Measurements from ENCODE around the gene PSMD12. TPM values are rescaled to one million over a fixed set of nuclear protein-coding genes. Genes with fewer than 3 reads are reported as not detected.

PSMD12 gene
- total and polyA plus RNA-seq, 9 of the 15 experiments (the other 6 are each of a cell fraction or from before 2014, with no cell fraction given) = 36.6 to 150 (median 65.5) TPM

GRCh38 chr17:67343237-67343636, 23.1 kb downstream of the PSMD12 start:
- H4K20me1 ChIP-seq (replicated peaks; ENCODE audit: control insufficient read depth, insufficient read depth, low read length) = no peaks in the 10 kb centered on the region
- no peak for DNase-seq (ENCODE audit: extremely low read depth in 1 of 4, low spot score in 3 of 4)
- no peak for FAIRE-seq
- no TSS peak for BruUV-seq (replicated peaks)
- no peaks in the 10 kb centered on the region for H3K4me1 ChIP-seq (replicated peaks in 1 of 2; ENCODE audit: control insufficient read depth in 2 of 2, insufficient read depth in 2 of 2, low read length in 2 of 2)
- peaks cover 83% of the 10 kb centered on the region for H3K36me3 ChIP-seq (ENCODE audit: control insufficient read depth, insufficient read depth, low read length)
- no peak overlapping the region for H3K27ac ChIP-seq (ENCODE audit: extremely low read depth, low read depth, low read length)
- WGBS (ENCODE audit: insufficient coverage, low coverage, missing lambda C conversion rate) = 93% methylated on average over 5 of the region's 5 CpGs
- H3K27me3 ChIP-seq (ENCODE audit: control insufficient read depth in 2 of 2, insufficient read depth in 2 of 2, low read length in 2 of 2) = no peaks in the 10 kb centered on the region
- H3K9me1 ChIP-seq (ENCODE audit: control insufficient read depth, insufficient read depth, low read length) = no peaks in the 10 kb centered on the region
- no peak overlapping the region for H3K4me3 ChIP-seq
- in situ Hi-C loops (cut with MboI) (no loop called here), intact Hi-C loops (cut with micrococcal nuclease) (no loop called here)
- H3K4me2 ChIP-seq (ENCODE audit: insufficient read depth, low read length) = no peak overlapping the region
- peak; percentile 36; the same call in 2 of the 3 replicates for ATAC-seq
- H2AFZ ChIP-seq (ENCODE audit: low read depth, low read length) = no peak overlapping the region
- no peak overlapping the region for H3K9ac ChIP-seq (ENCODE audit: insufficient read depth in 1 of 2, low read depth in 2 of 2, low read length in 2 of 2)
- no peaks in the 10 kb centered on the region for H3K9me3 ChIP-seq (replicated peaks; ENCODE audit: control insufficient read depth, insufficient read depth, low read depth, low read length)
- TF ChIP-seq POLR2A (conservative IDR thresholded peaks at IDR 0.05) = peak; percentile 70
- TF ChIP-seq RREB1 (CRISPR knock-in tag; IDR thresholded peaks at IDR 0.05) = no peak
- peak; percentile 74 for TF ChIP-seq SUPT5H (IDR thresholded peaks at IDR 0.05)
- no peak for TF ChIP-seq FOXM1 (IDR thresholded peaks at IDR 0.05; ENCODE audit: low read depth)
- TF ChIP-seq FOXM1 (CRISPR knock-in tag; IDR thresholded peaks at IDR 0.05; ENCODE audit: low read depth) = no peak
- peak; percentile 63 for TF ChIP-seq POLR2B (IDR thresholded peaks at IDR 0.05; ENCODE audit: low read depth, partially characterized antibody)
- POLR2A ChIA-PET = interaction anchor here (0.7 to 3.2 kb wide), 4 partner anchors 10 to 20 kb away, joined by 3 to 24 read pairs (median 4); no protein-coding TSS in a partner anchor
- H3K79me2 ChIP-seq (ENCODE audit: control insufficient read depth, insufficient read depth, low read length) = no peaks in the 10 kb centered on the region
- CTCF ChIA-PET (ENCODE audit: low intra/inter-chr PET ratio) = no interaction called here

All from K562 (cell line).